ENCODE results near the gene NYAP2.

NYAP2 gene

DNA sequence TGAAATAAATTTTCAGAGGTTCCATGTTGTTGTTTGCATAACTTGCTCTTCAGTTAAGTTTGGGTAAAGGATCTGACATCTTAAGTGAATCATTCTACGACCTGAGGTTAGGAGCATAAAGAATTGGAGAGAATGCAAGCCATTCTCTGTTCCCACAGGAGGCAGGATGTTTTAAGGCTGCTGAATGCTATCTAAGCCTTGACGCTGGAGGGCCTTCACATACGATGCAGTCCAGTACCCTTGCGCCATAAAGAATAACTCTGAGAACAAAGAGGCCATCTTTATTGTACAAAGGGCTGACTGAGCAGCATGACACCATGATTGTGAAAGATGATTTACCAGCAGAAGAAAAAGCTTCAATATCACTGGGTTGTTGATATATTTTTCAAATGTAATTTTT lies 198.4 kb downstream of the NYAP2 start:
- ChIA-PET POLR2A (no interaction called here), CTCF (no interaction called here)
- Histone ChIP-seq H3K9me3 (ENCODE audit: control extremely low read depth in 1 of 5, control insufficient read depth in 4 of 5, insufficient read depth in 2 of 5, low read depth in 1 of 5, low read length in 4 of 5) (no peaks in the 10 kb centered on the region), H3K4me1 (ENCODE audit: control extremely low read depth in 1 of 4, control insufficient read depth in 4 of 4, insufficient read depth in 4 of 4, low read length in 3 of 4) (no peaks in the 10 kb centered on the region), H3K36me3 (ENCODE audit: control insufficient read depth in 4 of 4, insufficient read depth in 4 of 4, low read length in 3 of 4) (no peaks in the 10 kb centered on the region), H3K4me3 (ENCODE audit: control insufficient read depth in 1 of 7, extremely low read depth in 1 of 7, insufficient read depth in 4 of 7, low read depth in 2 of 7, low read length in 6 of 7) (no peak overlapping the region), H3K27me3 (replicated peaks in 2 of 5; ENCODE audit: control insufficient read depth in 4 of 5, insufficient read depth in 5 of 5, low read length in 4 of 5) (no peaks in the 10 kb centered on the region), H3K27ac (ENCODE audit: insufficient read depth in 1 of 2, low read depth in 1 of 2, low read length in 2 of 2, poor library complexity in 1 of 2, severe bottlenecking in 2 of 2) (no peak overlapping the region)
- no peak for DNase-seq
- WGBS (ENCODE audit: insufficient coverage), result 92% methylated on average over 4 of the region's 4 CpGs

DNA sequence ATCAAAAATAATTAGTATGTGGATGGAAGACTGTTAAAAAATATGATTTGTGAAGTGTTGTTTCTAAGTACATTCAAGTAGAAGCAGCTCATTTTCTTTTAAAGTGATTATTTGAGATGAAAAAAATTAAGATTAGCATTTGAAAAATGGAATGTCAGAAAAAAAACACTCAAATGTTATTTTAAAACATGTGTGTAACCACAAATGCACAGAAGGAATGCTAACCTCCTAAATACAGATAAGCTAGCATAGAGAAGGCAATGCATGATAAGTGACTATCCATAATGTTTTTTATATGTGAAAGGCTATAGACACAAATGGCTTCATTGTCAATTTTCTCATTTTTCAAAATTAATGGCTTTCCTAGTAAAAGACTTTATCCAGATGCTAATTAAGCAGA lies 198.9 kb downstream of the NYAP2 start:
- Histone ChIP-seq H3K4me3 (ENCODE audit: control insufficient read depth in 1 of 7, extremely low read depth in 1 of 7, insufficient read depth in 4 of 7, low read depth in 2 of 7, low read length in 6 of 7) (no peak overlapping the region), H3K27me3 (replicated peaks in 2 of 5; ENCODE audit: control insufficient read depth in 4 of 5, insufficient read depth in 5 of 5, low read length in 4 of 5) (no peaks in the 10 kb centered on the region), H3K9me3 (ENCODE audit: control extremely low read depth in 1 of 5, control insufficient read depth in 4 of 5, insufficient read depth in 2 of 5, low read depth in 1 of 5, low read length in 4 of 5) (no peaks in the 10 kb centered on the region), H3K4me1 (ENCODE audit: control extremely low read depth in 1 of 4, control insufficient read depth in 4 of 4, insufficient read depth in 4 of 4, low read length in 3 of 4) (no peaks in the 10 kb centered on the region), H3K36me3 (ENCODE audit: control insufficient read depth in 4 of 4, insufficient read depth in 4 of 4, low read length in 3 of 4) (no peaks in the 10 kb centered on the region), H3K27ac (ENCODE audit: insufficient read depth in 1 of 2, low read depth in 1 of 2, low read length in 2 of 2, poor library complexity in 1 of 2, severe bottlenecking in 2 of 2) (no peak overlapping the region)
- CTCF ChIA-PET, result no interaction called here
- POLR2A ChIA-PET, result no interaction called here
- no peak for DNase-seq

DNA sequence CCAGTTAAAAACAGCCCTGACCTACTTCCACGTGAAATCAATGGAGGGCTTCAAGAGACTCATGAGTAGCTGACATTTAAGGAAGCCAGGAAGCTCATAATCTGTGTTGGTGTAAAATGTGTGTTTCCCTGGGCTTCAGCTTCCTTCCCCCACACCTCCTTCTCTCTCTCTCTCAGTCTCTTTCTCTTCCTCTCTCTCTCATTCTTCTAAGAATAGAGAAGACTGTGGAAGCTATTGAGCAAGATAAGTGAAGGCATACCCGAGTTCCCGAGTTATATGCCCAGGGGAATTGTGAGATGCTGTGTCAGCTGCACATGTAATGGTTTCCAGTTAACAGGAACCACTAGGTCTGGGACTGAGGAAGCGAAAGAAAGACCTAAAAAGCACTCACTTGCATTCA lies 199.4 kb downstream of the NYAP2 start:
- DNase-seq, result no peak
- no peaks in the 10 kb centered on the region for H3K27me3 ChIP-seq (replicated peaks in 2 of 5; ENCODE audit: control insufficient read depth in 4 of 5, insufficient read depth in 5 of 5, low read length in 4 of 5)
- no peak overlapping the region for H3K4me3 ChIP-seq (ENCODE audit: control insufficient read depth in 1 of 7, extremely low read depth in 1 of 7, insufficient read depth in 4 of 7, low read depth in 2 of 7, low read length in 6 of 7)
- H3K9me3 ChIP-seq (ENCODE audit: control extremely low read depth in 1 of 5, control insufficient read depth in 4 of 5, insufficient read depth in 2 of 5, low read depth in 1 of 5, low read length in 4 of 5), result no peaks in the 10 kb centered on the region
- 70% methylated on average over 2 of the region's 4 CpGs for WGBS (ENCODE audit: insufficient coverage)
- CTCF ChIA-PET, result no interaction called here
- POLR2A ChIA-PET, result no interaction called here
- no peaks in the 10 kb centered on the region for H3K4me1 ChIP-seq (ENCODE audit: control extremely low read depth in 1 of 4, control insufficient read depth in 4 of 4, insufficient read depth in 4 of 4, low read length in 3 of 4)
- no peaks in the 10 kb centered on the region for H3K36me3 ChIP-seq (ENCODE audit: control insufficient read depth in 4 of 4, insufficient read depth in 4 of 4, low read length in 3 of 4)
- H3K27ac ChIP-seq (ENCODE audit: insufficient read depth in 1 of 2, low read depth in 1 of 2, low read length in 2 of 2, poor library complexity in 1 of 2, severe bottlenecking in 2 of 2), result no peak overlapping the region

DNA sequence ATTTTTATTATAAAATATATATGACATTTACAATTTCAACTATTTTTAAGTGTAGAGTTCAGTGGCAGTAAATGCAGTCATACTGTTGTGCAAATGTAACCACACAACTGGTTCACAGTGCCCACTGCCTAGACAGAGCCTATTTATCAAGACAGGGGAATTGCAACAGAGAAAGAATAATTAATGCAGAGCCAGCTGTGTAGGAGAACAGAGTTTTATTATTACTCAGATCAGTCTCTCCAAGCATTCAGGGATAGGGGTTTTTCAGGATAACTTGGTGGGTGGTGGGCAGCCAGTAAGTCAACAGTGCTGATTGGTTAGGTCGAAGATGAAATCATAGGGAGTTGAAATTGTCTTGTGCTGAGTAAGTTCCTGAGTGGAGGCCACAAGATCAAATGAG lies 200.3 kb downstream of the NYAP2 start:
- Histone ChIP-seq H3K9me3 (ENCODE audit: control extremely low read depth in 1 of 5, control insufficient read depth in 4 of 5, insufficient read depth in 2 of 5, low read depth in 1 of 5, low read length in 4 of 5) (no peaks in the 10 kb centered on the region), H3K36me3 (ENCODE audit: control insufficient read depth in 4 of 4, insufficient read depth in 4 of 4, low read length in 3 of 4) (no peaks in the 10 kb centered on the region), H3K27ac (ENCODE audit: insufficient read depth in 1 of 2, low read depth in 1 of 2, low read length in 2 of 2, poor library complexity in 1 of 2, severe bottlenecking in 2 of 2) (no peak overlapping the region), H3K4me3 (ENCODE audit: control insufficient read depth in 1 of 7, extremely low read depth in 1 of 7, insufficient read depth in 4 of 7, low read depth in 2 of 7, low read length in 6 of 7) (no peak overlapping the region), H3K27me3 (replicated peaks in 2 of 5; ENCODE audit: control insufficient read depth in 4 of 5, insufficient read depth in 5 of 5, low read length in 4 of 5) (no peaks in the 10 kb centered on the region), H3K4me1 (ENCODE audit: control extremely low read depth in 1 of 4, control insufficient read depth in 4 of 4, insufficient read depth in 4 of 4, low read length in 3 of 4) (no peaks in the 10 kb centered on the region)
- ChIA-PET POLR2A (no interaction called here), CTCF (no interaction called here)
- 88% methylated on average over 1 of the region's 1 CpG for WGBS (ENCODE audit: insufficient coverage)
- DNase-seq, result no peak

DNA sequence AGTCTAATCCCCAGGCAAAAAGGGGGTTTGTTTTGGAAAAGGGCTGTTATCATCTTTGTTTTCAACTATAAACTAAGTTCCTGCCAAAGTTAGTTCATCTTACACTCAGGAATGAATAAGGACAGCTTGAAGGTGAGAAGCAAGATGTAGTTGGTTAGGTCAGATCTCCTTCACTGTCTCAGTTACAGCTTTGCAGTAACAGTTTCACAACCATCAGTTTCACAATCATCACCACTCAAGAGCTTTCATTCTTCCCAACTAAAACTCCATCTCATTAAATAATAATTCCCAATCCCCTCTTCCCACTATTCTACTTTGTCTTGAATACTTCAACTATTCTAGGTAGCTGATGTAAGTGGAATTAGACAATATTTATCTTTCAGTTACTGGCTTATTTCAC lies 200.9 kb downstream of the NYAP2 start:
- H3K36me3 ChIP-seq (ENCODE audit: control insufficient read depth in 4 of 4, insufficient read depth in 4 of 4, low read length in 3 of 4), result no peaks in the 10 kb centered on the region
- DNase-seq, result no peak
- no peak overlapping the region for H3K4me3 ChIP-seq (ENCODE audit: control insufficient read depth in 1 of 7, extremely low read depth in 1 of 7, insufficient read depth in 4 of 7, low read depth in 2 of 7, low read length in 6 of 7)
- H3K4me1 ChIP-seq (ENCODE audit: control extremely low read depth in 1 of 4, control insufficient read depth in 4 of 4, insufficient read depth in 4 of 4, low read length in 3 of 4), result no peaks in the 10 kb centered on the region
- ChIA-PET CTCF (no interaction called here), POLR2A (no interaction called here)
- no peaks in the 10 kb centered on the region for H3K9me3 ChIP-seq (ENCODE audit: control extremely low read depth in 1 of 5, control insufficient read depth in 4 of 5, insufficient read depth in 2 of 5, low read depth in 1 of 5, low read length in 4 of 5)
- no peaks in the 10 kb centered on the region for H3K27me3 ChIP-seq (replicated peaks in 2 of 5; ENCODE audit: control insufficient read depth in 4 of 5, insufficient read depth in 5 of 5, low read length in 4 of 5)
- no peak overlapping the region for H3K27ac ChIP-seq (ENCODE audit: insufficient read depth in 1 of 2, low read depth in 1 of 2, low read length in 2 of 2, poor library complexity in 1 of 2, severe bottlenecking in 2 of 2)

DNA sequence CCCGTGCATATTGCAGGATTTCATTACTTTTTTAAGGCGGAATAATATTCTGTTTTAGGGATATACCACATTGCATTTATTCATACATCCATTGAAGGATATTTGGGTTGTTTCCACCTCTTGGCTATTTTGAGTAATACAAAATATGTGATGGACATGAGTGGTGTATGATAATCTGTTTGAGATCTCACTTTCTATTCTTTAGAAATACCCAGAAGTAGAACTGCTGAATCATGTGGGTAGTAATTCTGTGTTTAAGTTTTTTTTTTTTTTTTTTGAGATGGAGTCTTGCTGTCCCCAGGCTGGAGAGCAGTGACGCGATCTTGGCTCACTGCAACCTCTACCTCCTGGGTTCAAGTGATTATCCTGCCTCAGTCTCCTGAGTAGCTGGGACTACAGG lies 201.4 kb downstream of the NYAP2 start:
- Histone ChIP-seq H3K27ac (ENCODE audit: insufficient read depth in 1 of 2, low read depth in 1 of 2, low read length in 2 of 2, poor library complexity in 1 of 2, severe bottlenecking in 2 of 2) (no peak overlapping the region), H3K9me3 (ENCODE audit: control extremely low read depth in 1 of 5, control insufficient read depth in 4 of 5, insufficient read depth in 2 of 5, low read depth in 1 of 5, low read length in 4 of 5) (no peaks in the 10 kb centered on the region), H3K36me3 (ENCODE audit: control insufficient read depth in 4 of 4, insufficient read depth in 4 of 4, low read length in 3 of 4) (no peaks in the 10 kb centered on the region), H3K27me3 (replicated peaks in 2 of 5; ENCODE audit: control insufficient read depth in 4 of 5, insufficient read depth in 5 of 5, low read length in 4 of 5) (no peaks in the 10 kb centered on the region), H3K4me1 (ENCODE audit: control extremely low read depth in 1 of 4, control insufficient read depth in 4 of 4, insufficient read depth in 4 of 4, low read length in 3 of 4) (no peaks in the 10 kb centered on the region), H3K4me3 (ENCODE audit: control insufficient read depth in 1 of 7, extremely low read depth in 1 of 7, insufficient read depth in 4 of 7, low read depth in 2 of 7, low read length in 6 of 7) (no peak overlapping the region)
- ChIA-PET CTCF (no interaction called here), POLR2A (no interaction called here)
- no CpG with 5 or more reads among the region's 4 CpGs for WGBS (ENCODE audit: insufficient coverage)
- DNase-seq, result no peak

DNA sequence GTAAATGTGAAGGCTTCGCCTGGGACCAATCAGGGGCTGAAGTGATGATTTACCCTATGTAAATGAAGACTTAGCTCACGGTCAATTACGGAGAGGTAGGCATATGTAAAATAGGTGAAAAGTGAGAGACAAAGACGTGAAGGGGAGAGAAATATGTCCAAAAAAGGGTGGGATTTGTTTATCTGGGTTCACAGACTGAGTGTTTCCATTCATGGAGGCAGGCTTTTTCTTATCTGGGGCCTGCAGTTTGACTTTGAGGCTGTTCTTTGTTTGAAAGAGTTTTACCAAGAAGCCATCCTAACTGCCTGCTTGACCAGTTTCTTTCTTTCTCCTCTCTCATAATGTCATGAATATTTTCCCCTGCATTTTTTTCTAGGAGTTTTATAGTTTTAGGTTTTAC lies 202.7 kb downstream of the NYAP2 start:
- Histone ChIP-seq H3K27ac (ENCODE audit: insufficient read depth in 1 of 2, low read depth in 1 of 2, low read length in 2 of 2, poor library complexity in 1 of 2, severe bottlenecking in 2 of 2) (no peak overlapping the region), H3K4me1 (ENCODE audit: control extremely low read depth in 1 of 4, control insufficient read depth in 4 of 4, insufficient read depth in 4 of 4, low read length in 3 of 4) (no peaks in the 10 kb centered on the region), H3K36me3 (ENCODE audit: control insufficient read depth in 4 of 4, insufficient read depth in 4 of 4, low read length in 3 of 4) (no peaks in the 10 kb centered on the region), H3K9me3 (ENCODE audit: control extremely low read depth in 1 of 5, control insufficient read depth in 4 of 5, insufficient read depth in 2 of 5, low read depth in 1 of 5, low read length in 4 of 5) (no peaks in the 10 kb centered on the region), H3K27me3 (replicated peaks in 2 of 5; ENCODE audit: control insufficient read depth in 4 of 5, insufficient read depth in 5 of 5, low read length in 4 of 5) (no peaks in the 10 kb centered on the region), H3K4me3 (ENCODE audit: control insufficient read depth in 1 of 7, extremely low read depth in 1 of 7, insufficient read depth in 4 of 7, low read depth in 2 of 7, low read length in 6 of 7) (no peak overlapping the region)
- CTCF ChIA-PET, result no interaction called here
- POLR2A ChIA-PET, result no interaction called here
- WGBS (ENCODE audit: insufficient coverage), result 87% methylated on average over 4 of the region's 4 CpGs
- peak in 1 of 3 donors; percentile 2 for DNase-seq

DNA sequence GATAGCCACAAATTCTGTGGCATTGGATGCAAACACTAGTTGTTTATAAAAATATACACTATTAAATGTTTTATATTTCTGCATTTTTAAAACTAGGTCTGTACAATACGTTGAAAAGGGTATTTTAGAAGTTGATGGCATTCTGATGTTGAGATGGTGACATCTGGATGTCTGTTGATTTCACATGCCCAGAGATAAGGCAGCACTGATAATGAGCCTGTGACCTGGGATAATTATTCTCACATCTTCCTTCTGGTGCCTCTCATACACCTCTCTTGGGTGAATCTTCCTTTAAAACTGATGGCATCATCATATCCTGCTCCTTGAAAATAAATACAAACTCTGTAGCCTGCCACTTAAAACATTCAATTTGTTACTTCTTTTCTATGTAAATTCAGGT lies 208.6 kb downstream of the NYAP2 start:
- Histone ChIP-seq H3K4me3 (ENCODE audit: control insufficient read depth in 1 of 7, extremely low read depth in 1 of 7, insufficient read depth in 4 of 7, low read depth in 2 of 7, low read length in 6 of 7) (no peak overlapping the region), H3K27ac (ENCODE audit: insufficient read depth in 1 of 2, low read depth in 1 of 2, low read length in 2 of 2, poor library complexity in 1 of 2, severe bottlenecking in 2 of 2) (no peak overlapping the region), H3K36me3 (ENCODE audit: control insufficient read depth in 4 of 4, insufficient read depth in 4 of 4, low read length in 3 of 4) (no peaks in the 10 kb centered on the region), H3K4me1 (ENCODE audit: control extremely low read depth in 1 of 4, control insufficient read depth in 4 of 4, insufficient read depth in 4 of 4, low read length in 3 of 4) (no peaks in the 10 kb centered on the region), H3K9me3 (ENCODE audit: control extremely low read depth in 1 of 5, control insufficient read depth in 4 of 5, insufficient read depth in 2 of 5, low read depth in 1 of 5, low read length in 4 of 5) (no peaks in the 10 kb centered on the region), H3K27me3 (replicated peaks in 2 of 5; ENCODE audit: control insufficient read depth in 4 of 5, insufficient read depth in 5 of 5, low read length in 4 of 5) (peaks cover 0 to 2% (median 0%) of the 10 kb centered on the region in 5 experiments)
- no peak for DNase-seq
- ChIA-PET POLR2A (no interaction called here), CTCF (no interaction called here)
- WGBS (ENCODE audit: insufficient coverage), result no CpG with 5 or more reads among the region's 1 CpG

Measured in common myeloid progenitor, CD34-positive (primary cell).